AG20443 (cell line): Measurements from ENCODE around the gene PLXND1.
"Not testable (repeated sequence)": the region's sequence is repeated elsewhere in the genome, so short reads cannot be mapped to it uniquely, and the experiment has no call there.

Experiments used
- DNase-seq: peaks from one replicate; pipeline ENCODE4 v3.0.0; 2012; ENCODE audit warnings: low spot score, mixed read lengths

Gene PLXND1

GRCh38 chr3:129606636-129607390 lies at the start of gene PLXND1:
TSS of gene PLXND1 (minus strand) at chr3:129606676. CDS start at chr3:129606639, 37 bp downstream.
- DNase-seq, result peak; percentile 94

GRCh38 chr3:129655291-129655700 lies 48.8 kb upstream of the PLXND1 start:
- no peak for DNase-seq

- DNase-seq, result peak; percentile 68
These were observed 47.7 kb upstream of the PLXND1 start for GRCh38 chr3:129654131-129654530.

- no peak for DNase-seq
These were observed 46.5 kb upstream of the PLXND1 start for GRCh38 chr3:129653019-129653418.

- DNase-seq, result peak; percentile 60
These were observed 45.1 kb upstream of the PLXND1 start for GRCh38 chr3:129651435-129652202.

GRCh38 chr3:129650256-129650872 lies 43.9 kb upstream of the PLXND1 start:
- peak; percentile 79 for DNase-seq

GRCh38 chr3:129648391-129648790 lies 41.9 kb upstream of the PLXND1 start:
- no peak for DNase-seq

- DNase-seq, result no peak
These were observed 38.8 kb upstream of the PLXND1 start for GRCh38 chr3:129645286-129645685.

GRCh38 chr3:129644836-129645235 lies 38.4 kb upstream of the PLXND1 start:
- DNase-seq, result no peak

- DNase-seq, result not testable (repeated sequence)
These were observed 35.2 kb upstream of the PLXND1 start for GRCh38 chr3:129641567-129642260.

GRCh38 chr3:129640985-129641384 lies 34.5 kb upstream of the PLXND1 start:
- DNase-seq, result not testable (repeated sequence)

- no peak for DNase-seq
These were observed 32.0 kb upstream of the PLXND1 start for GRCh38 chr3:129638481-129638880.

GRCh38 chr3:129636082-129636481 lies 29.6 kb upstream of the PLXND1 start:
- DNase-seq, result no peak

- DNase-seq, result no peak
These were observed 29.2 kb upstream of the PLXND1 start for GRCh38 chr3:129635656-129636055.

- no peak for DNase-seq
These were observed 27.4 kb upstream of the PLXND1 start for GRCh38 chr3:129633751-129634481.

- DNase-seq, result no peak
These were observed 26.5 kb upstream of the PLXND1 start for GRCh38 chr3:129632977-129633376.

- no peak for DNase-seq
These were observed 26.1 kb upstream of the PLXND1 start for GRCh38 chr3:129632556-129632955.

- DNase-seq, result no peak
These were observed 25.6 kb upstream of the PLXND1 start for GRCh38 chr3:129632056-129632455.

GRCh38 chr3:129629011-129629410 lies 22.5 kb upstream of the PLXND1 start:
- DNase-seq, result no peak

- DNase-seq, result no peak
These were observed 21.7 kb upstream of the PLXND1 start for GRCh38 chr3:129628169-129628522.

- DNase-seq, result peak; percentile 82
These were observed 21.1 kb upstream of the PLXND1 start for GRCh38 chr3:129627350-129628168.
